Measurements from ENCODE around the gene ID2. TPM values are rescaled to one million over a fixed set of nuclear protein-coding genes. Genes with fewer than 3 reads are reported as not detected.

ID2 gene
- total and polyA plus RNA-seq, 2 donors (not counting 1 experiment from before 2014, with no cell fraction given) = 15.0 to 25.9 TPM

DNA sequence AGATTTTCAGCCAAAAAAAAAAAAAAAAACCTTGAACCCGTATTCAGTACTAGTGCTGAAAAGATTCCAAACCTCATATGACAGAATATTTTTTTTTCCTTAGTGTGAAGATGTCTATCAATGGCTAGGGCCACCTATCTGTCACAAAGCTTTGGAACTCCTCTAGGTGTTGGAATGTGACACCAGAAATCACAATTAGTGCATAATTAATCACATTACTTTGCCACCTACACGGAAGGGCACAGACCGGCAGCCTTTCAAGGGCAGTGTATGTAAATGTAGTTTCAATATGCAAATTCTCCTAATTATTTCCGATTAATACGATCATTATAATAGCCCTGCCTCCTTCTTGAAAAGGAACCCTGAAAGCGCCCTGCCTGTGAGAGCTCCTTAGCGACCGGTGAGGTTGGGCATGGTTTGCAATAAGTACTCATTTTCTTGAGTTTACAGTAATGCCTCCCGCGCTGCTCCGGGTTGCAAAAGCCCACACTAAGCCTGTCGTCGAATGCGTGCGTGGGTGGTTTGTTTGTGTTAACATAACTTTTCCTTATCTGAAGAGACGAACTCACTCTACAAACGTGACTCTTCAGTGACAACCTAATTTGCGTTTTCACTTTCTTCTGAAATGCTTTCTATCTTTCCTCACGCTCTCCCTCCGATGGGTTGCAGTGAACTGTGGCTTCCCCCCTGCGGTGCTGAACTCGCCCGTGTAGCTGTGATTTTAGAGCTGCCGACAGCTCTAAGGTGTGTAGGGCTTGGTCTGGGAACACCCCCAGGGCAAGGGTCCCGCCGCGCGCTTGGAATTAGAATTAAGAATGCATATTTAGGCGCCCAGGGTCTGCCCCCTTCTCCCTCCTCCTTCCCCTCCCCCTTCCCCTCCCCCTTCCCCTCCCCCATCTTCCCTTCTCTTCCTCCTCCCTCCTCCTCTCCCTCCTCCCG lies 765 bp upstream of the ID2 start:
- Mint-ChIP-seq H3K27ac (no peak overlapping the region), H3K4me1 (peaks cover 53% of the 10 kb centered on the region), H3K27me3 (peaks cover 62% of the 10 kb centered on the region), H3K4me3 (peak overlapping the region; percentile 80), H3K9me3 (ENCODE audit: insufficient read depth) (no peaks in the 10 kb centered on the region)
- Histone ChIP-seq H3K9ac (ENCODE audit: low read length) (peak overlapping the region; percentile 56), H3K79me2 (ENCODE audit: control insufficient read depth, insufficient read depth, low read length) (no peaks in the 10 kb centered on the region), H3K4me1 (ENCODE audit: control insufficient read depth in 2 of 2, insufficient read depth in 2 of 2, low read length in 2 of 2) (peaks cover 49 to 66% of the 10 kb centered on the region in 2 donors), H3K4me2 (replicated peaks; ENCODE audit: low read depth, low read length, poor library complexity, severe bottlenecking) (peak overlapping the region; percentile 81), H3K4me3 (ENCODE audit: control extremely low read depth in 1 of 5, extremely low read depth in 1 of 5, insufficient read depth in 1 of 5, low read depth in 2 of 5, low read length in 4 of 5) (peak overlapping the region; percentile 33 to 64 (median 56)), H3K27ac (ENCODE audit: low read length in 2 of 2) (no peak overlapping the region), H2AFZ (ENCODE audit: insufficient read depth, low read depth, low read length, poor library complexity, severe bottlenecking) (peak overlapping the region; percentile 65), H3K9me3 (ENCODE audit: control extremely low read depth in 1 of 3, control insufficient read depth in 2 of 3, insufficient read depth in 1 of 3, low read length in 2 of 3) (peaks cover 0 to 48% (median 2%) of the 10 kb centered on the region in 3 donors), H4K20me1 (ENCODE audit: control insufficient read depth, insufficient read depth, low read length, poor library complexity, severe bottlenecking) (no peaks in the 10 kb centered on the region), H3K36me3 (replicated peaks in 1 of 2; ENCODE audit: control extremely low read depth in 1 of 2, control insufficient read depth in 1 of 2, extremely low read depth in 1 of 2, insufficient read depth in 2 of 2, low read length in 1 of 2) (no peaks in the 10 kb centered on the region), H3K27me3 (replicated peaks in 1 of 4; ENCODE audit: control extremely low read depth in 1 of 4, control insufficient read depth in 3 of 4, insufficient read depth in 4 of 4, low read length in 3 of 4) (peaks cover 2 to 73% (median 51%) of the 10 kb centered on the region in 4 experiments)
- 10% methylated on average over 3 of the region's 30 CpGs for WGBS (ENCODE audit: insufficient coverage)
- intact Hi-C loops (cut with micrococcal nuclease) = loop anchor here (2.0 to 10.0 kb wide), 5 partner anchors 156 to 1776 kb away; partner anchors contain the start of gene KIDINS220
- TF ChIP-seq, protein P1, sequence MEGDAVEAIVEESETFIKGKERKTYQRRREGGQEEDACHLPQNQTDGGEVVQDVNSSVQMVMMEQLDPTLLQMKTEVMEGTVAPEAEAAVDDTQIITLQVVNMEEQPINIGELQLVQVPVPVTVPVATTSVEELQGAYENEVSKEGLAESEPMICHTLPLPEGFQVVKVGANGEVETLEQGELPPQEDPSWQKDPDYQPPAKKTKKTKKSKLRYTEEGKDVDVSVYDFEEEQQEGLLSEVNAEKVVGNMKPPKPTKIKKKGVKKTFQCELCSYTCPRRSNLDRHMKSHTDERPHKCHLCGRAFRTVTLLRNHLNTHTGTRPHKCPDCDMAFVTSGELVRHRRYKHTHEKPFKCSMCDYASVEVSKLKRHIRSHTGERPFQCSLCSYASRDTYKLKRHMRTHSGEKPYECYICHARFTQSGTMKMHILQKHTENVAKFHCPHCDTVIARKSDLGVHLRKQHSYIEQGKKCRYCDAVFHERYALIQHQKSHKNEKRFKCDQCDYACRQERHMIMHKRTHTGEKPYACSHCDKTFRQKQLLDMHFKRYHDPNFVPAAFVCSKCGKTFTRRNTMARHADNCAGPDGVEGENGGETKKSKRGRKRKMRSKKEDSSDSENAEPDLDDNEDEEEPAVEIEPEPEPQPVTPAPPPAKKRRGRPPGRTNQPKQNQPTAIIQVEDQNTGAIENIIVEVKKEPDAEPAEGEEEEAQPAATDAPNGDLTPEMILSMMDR (IDR thresholded peaks at IDR 0.05) = no peak
- TF ChIP-seq EZH2 (IDR thresholded peaks at IDR 0.05; ENCODE audit: borderline replicate concordance, insufficient read depth, low read depth, low read length, poor library complexity, severe bottlenecking) = no peak
- ATAC-seq (ENCODE audit: low read depth) (no peak), DNase-seq (peak; percentile 65)
- POLR2A ChIA-PET = no interaction called here
- CTCF ChIA-PET = interaction anchor here (0.7 to 2.8 kb wide), 7 partner anchors 7 to 1623 kb away, joined by 3 to 18 read pairs (median 3); no protein-coding TSS in a partner anchor

Data from B cell (primary cell).